Measurements from ENCODE around the gene RNU2-63P.
"Not testable (repeated sequence)": the region's sequence is repeated elsewhere in the genome, so short reads cannot be mapped to it uniquely, and the experiment has no call there.

The RNU2-63P gene

DNA sequence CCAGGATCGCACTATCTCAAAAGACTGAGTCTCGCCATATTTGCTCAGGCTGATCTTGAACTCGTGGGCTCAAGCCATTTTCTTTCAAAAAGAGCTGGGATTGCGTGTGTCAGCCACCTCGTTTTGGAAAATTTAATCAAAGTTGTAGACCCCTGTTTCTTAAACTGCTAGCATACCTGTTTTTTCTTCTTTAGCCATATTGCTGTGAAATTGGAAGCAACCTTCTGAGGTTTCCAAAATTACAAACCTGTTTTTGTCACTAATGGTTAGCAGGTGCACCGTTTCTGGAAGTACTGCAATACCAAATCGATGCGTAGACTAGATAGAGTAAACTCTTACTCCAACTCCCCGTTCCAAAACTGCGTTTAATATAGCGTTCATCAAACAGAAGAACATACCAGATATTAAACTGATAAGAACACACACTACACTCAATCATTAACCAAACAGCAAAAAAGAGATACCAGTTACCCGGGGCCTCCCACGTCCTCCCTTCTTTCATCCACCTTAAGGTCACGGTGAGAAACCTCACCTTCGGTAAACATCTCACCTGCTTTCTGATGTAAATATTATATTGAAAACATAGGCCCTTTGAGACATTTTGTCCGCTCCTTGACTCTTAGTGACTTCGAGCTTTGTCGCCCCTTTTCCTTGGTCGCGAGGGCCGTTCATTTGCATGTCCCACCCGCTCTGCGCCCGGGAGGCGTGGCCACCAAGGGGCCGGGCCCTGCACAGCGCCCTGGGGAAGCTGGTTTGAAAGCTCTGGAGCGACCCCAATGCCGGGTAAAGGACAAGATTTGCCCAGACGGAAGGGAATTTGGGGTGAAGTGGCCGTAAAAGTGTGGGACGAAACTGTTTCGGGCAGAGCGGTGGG is at the start of gene RNU2-63P:
Gene RNU2-63P, minus strand, starts transcription at position 462 of the 874 bp plus-strand sequence.
- peak; percentile 87 for DNase-seq

DNA sequence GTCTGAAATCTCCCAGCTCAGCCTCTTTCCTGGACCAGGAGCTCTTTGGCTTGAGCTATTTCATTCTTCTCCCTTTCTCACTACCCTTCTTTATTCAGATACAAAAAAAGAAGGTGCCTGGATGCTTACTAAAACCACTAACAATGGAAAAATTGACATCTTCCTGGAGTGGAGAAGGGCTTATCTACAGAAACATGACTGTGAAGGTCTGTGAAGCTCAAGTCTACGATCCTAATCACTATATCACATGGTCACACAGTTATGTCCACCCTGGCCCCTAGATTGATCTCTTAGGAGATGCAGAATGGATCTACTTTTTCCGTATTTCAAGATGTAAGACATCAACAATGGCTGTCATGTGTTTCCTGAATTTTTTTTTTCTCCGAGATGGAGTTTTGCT is 44.9 kb upstream of the RNU2-63P start:
- DNase-seq = no peak

DNA sequence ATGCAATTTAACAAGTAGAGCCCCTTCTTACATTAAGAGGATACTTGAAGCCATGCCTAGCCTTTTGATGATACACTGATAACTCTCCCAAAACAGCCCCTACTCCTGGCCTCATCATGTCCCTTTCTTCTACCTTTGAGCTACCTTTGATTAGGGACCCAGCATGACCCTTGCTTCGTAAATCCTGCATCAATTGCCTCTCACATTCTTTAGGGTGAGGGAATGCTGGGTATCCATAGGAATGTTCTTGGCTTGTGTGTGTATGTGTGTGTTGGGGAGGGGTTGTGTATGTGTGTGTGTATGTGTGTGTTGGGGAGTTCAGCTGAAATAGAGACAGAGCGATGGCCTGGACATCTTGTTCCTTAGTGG is 44.5 kb upstream of the RNU2-63P start:
- no peak for DNase-seq

DNA sequence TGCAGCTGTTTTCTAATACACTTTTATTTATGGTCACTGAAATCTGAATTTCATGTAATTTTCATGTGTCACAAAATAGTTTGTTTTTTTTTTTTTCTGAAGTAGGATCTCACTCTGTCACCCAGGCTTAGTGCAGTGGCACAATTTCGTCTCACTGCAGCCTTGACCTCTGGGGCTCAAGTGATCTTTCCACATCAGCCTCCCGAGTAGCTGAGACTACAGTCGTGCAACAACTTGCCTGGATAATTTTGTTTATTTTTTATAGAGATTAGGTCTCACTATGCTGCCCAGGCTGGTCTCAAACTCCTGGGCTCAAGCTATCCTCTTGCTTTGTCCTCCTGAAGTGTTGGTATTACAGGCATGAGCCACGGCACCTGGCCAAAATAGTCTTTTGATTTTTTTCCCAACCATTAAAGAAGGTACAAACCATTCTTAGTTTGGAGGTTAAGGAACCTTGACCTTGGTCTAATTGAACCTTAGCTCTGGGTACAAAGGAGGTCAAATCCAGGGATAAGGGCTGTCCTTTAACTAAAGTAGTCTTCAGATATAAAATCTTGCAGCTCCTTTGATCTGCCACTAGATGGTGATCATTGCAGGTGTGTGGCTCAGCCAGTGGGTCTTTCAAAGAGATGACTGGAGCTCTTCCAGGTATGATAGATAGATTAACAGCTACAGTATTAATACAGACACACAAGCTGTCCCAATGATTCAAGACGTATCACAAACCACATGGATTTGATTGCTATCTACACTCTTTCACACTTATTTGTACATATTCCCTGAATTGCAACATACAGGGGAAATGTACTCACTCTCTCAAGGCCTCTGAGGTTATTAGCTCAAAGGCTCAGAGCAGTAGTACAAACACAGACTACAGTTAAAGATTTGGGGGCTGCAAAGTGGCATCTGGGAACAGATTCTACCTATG is 43.9 kb upstream of the RNU2-63P start:
- DNase-seq = no peak

DNA sequence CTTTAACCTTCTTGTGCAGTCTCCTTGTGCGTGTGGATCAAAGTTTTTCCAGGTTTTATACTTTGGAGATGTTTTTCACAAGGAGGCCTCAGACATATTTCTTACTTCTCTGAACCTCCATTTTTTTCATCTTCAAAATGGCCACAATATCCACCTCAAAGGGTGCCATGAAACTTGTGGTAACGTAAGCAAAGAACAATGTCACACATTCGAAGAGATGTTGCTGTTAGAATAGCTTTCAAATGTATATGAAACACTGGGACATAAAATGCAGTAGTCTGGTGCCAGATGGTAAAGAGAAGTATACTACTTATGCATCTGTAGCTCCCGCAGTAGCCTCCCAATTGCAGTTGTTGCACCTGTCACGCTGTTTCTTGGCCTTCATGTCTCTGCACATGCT is 41.8 kb upstream of the RNU2-63P start:
- no peak for DNase-seq

DNA sequence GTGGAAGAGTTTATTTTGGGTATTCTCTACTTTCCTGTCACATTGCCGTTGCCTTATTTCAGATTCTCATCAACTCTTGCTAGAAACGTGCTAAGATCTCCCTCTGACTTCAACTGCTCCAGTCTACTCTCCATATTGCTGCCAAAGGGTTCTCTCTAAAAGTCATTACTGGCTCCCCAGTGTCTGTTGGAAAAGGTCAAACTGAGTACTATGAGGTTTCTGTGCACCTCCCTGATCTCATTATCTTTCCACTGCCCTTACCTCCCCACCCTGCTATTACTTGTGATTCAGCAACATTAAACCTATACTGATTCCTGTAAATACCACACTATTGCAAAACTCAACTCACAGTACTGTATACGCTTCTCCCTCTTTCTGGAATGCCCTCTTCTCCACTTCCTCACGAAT is 41.1 kb upstream of the RNU2-63P start:
- DNase-seq = no peak

DNA sequence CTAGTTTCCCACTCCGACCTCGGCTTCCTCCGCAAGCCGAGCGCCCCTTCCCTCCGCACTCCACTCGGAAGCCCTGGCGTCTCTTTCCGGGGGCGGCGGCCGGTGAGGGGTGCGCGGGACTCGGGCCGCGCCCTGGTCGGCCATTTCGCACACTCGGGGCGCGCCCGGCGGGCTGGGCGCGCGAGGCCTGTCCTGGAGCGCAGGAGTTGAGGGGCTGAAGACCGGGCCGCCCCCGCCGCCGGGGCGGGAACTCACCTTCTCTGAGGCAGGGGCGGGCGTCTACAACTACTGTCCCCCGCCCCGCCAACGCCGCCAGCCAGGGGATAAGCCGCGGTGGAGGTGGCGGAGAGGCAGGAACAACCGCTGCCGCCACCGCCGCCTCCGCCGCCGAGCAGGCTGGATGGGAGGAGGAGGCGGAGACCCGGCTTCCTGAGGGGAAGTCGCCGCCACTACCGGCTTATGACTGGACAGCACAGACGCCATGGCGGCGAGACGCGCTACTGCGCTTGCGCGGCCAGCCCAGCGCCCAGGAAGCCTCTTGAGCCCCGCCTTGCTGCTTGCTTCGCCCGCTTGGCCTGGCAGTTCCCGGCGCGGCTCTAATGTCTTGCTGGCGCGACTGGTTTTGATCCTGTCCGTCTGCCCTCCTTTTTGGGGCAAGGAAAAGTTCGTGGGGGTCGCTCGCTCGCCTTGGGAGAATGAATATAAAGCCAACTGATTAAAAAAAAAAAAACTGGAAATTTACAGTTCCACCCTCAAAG is 39.2 kb upstream of the RNU2-63P start, which contains the start of gene KRCC1:
Gene KRCC1, minus strand, starts transcription at position 413 of the 758 bp plus-strand sequence. CDS start 27,220 bp downstream, outside the sequence.
- peak; percentile 94 for DNase-seq

DNA sequence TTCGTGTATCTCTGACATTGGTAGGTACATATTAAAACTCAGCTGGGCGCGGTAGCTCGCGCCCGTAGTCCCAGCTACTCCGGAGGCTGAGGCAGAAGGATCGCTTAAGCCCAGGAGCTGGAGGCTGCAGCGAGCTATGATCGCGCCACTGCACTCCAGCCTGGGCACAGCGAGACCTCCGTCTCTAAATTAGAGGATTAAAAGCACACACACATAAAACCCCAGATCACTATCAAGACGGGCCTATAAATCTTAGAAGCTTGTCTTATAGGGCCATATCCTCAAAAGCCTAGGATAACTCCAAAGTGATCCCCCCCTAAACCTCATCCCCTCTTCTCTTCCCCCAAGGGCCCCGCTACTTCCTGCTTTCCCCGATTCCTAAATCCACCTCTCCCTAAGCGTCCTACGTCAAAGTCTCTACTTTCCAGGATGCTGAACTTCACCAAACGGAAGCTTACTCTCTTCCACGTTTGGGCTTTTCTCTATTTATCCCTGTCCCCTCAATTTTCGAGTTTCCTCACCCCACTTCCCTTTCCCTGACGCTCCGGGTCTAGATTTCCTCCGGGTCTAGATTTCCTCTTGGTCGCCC is 38.5 kb upstream of the RNU2-63P start:
- peak; percentile 36 for DNase-seq

DNA sequence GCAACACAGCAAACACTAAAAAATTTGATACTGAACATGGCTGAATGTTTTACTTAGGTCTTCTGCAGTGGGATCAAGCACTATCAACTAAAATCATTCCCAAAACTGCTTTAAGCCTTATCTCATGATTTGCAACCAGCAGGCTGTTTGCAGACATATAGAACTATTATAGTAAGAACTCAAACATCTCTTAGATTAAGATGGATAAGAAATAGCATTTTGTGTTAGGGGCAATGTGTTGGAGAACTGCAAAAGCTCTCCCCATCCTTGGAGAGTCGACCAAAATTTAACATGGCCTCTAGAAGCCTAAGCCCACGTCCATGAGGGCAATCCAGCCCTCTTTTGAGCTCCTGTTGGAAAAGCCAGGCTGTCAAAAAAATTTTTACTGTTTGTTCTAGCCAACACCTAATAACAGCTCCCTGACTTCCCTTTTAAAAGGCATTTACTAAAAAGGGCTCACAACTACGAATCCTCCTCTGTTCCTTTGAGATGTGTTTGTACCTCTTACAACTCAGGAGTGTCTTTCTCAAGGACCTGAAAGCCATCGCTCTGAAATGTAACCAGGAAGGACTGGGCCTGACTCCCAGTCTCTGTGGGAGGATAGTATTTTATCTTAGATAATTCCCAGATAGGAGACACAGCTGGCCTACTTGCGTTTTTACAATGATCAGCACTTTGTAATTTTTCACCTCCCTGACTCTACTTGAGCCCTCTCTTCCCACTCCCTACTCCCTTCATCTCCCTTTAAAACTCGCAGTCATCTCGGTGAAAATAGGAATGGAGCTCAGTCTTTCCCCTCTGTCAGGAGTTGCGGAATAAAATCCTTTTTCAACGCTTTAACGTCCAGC is 37.8 kb upstream of the RNU2-63P start:
- DNase-seq = no peak

DNA sequence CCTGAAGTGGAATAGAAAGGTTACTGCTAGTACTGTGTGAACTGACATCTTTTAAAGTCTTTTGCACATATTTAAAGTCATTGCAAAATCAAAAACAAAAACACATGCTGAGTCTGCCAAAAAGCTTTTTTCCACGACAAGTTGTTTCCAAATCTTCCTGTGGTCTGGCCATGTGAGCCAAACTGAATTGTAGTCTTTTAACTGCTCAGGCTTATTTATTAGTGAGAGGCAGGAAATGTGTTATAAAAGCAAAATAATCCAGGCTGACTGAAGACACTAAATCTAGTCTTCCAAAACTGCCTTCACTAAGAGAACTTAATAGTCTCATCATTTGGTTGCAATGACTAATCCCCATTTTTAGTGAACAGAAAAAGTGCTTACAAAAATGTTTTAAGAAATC is 36.9 kb upstream of the RNU2-63P start:
- DNase-seq = no peak

DNA sequence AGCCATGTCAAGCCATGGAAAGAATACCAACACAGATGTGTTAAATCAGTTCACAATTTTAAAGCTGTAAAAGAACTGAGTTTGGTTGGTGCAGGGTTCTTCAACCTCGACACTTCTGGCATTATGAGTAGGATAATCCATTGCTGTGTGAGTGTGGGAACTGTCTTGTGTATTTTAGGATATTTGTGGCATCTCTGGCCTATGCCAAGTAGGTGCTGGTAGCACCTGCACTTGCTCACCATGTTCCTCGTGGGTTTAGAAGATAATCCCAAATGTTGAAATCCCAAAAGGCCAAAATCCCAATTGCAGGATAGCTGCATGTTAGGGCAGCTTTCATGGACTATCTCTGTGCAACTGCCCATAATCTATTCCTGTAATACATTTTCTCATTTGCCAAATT is 35.4 kb upstream of the RNU2-63P start:
- DNase-seq = no peak

DNA sequence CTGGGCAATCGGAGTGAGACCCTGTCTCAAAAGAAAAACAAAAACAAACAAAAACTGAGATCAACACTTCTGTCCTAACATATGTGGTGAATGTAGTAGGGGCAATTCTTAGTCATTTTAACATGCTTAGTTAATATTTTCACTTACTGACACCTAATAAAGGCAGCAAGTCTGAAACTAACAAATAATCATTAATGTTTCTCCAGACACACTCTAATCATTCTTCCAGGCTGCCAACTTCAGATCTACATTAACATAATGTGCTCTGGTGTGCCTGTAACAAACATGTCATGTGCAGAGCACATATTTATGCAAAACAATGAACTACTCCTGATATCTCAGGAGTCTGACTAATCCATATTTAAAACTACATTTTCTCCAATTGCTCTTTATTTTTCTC is 33.3 kb upstream of the RNU2-63P start:
- DNase-seq = no peak

DNA sequence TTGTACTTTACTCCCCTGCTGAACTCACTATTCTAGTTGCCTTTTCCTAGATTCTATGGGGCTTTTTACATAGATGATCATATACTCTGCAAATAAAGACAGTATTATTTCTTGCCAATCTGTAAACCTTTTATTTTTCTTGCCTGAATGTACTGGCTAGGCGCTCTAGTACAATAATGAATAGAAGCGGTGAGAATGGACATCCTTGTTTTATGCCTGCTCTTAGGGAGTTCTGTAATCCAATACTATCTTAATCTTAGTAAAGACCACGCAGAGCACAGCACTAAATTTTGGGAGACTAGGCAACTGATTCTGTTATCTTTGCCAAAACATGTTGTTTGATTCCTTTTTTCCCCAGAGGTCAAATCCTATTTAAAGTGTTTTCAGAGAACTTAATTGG is 32.2 kb upstream of the RNU2-63P start:
- no peak for DNase-seq

DNA sequence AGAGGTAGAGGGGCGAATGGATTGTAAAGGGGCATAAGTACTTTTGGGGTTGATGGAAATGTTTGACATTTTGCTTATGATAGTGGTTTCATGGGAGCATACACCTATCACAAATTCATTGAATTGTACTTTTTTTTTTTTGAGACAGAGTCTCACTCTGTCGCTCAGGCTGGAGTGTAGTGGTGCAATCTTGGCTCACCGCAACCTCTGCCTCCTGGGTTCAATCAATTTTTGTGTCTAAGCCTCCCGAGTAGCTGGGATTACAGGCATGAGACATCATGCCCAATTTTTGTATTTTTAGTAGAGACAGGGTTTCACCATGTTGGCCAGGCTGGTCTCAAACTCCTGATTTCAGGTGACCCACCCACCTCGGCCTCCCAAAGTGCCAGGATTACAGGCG is 29.2 kb upstream of the RNU2-63P start:
- not testable (repeated sequence) for DNase-seq

DNA sequence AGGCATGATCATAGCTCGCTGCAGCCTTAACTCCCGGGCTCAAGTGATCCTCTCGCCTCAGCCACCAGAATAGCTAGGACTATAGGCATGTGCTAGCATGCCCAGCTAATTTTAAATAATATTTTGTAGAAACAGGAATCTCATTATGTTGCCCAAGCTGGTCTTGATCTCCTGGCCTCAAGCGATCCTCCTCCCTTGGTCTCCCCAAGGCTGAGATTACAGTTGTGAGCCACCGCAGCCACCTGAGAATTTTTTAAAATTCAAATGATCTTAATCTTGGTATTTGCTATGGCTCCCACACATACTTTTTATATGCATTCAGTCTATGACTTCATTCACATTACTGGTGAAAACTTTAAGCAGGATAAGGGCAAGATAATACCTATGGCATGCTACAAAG is 26.1 kb upstream of the RNU2-63P start:
- no peak for DNase-seq

DNA sequence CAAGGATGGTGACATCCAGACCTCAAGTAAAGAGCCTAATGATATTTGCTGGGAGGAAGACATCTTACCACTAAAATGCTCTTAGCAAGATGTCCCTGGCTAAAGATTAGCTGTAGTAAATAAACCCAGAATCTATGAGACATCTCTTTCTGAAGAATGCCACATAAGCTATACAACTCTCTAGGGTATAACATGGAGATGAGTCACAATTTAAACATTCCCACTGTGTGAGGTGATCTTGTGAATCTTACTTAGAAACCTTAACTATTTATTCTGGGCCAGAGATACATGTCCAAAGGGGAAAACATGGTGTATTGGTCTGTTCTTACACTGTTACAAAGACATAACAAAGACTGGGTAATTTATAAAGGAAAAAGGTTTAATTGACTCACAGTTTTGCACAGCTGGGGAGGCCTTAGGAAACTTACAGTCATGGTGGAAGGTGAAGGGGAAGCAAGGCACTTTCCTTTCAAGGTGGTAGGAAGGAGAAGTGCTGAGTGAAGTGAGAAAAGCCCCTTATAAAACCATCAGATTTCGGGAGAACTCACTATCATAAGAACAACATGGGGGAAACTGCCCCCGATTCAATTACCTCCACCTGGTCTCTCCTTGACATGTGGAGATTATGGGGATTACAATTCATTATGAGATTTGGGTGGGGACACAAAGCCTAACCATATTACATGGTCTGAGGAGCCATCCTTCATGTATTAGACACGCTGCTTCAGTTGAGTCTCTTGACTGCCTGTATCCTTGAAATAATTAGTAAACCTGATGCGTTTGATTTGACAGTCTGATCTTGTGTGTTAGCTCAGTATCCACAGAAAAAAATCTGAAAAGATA is 22.1 kb upstream of the RNU2-63P start:
- DNase-seq = no peak

DNA sequence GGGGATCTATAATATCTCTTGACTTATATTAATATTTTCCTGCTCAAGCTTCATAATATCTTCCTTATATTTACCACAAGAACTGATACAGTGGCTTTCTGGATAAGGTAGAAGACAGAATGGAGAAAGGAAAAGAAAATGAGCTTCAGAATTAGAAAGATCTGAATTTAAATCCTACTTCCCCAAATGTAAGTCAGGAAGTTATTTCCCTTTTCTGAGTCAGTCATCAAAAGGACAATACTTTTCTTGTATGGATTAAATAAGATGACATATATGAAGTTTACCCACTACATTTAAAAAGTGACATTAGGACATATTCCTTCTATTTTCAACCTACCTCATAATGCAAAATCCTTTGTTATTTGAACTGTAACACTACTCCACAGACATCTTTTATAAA is 20.3 kb upstream of the RNU2-63P start:
- DNase-seq = no peak

DNA sequence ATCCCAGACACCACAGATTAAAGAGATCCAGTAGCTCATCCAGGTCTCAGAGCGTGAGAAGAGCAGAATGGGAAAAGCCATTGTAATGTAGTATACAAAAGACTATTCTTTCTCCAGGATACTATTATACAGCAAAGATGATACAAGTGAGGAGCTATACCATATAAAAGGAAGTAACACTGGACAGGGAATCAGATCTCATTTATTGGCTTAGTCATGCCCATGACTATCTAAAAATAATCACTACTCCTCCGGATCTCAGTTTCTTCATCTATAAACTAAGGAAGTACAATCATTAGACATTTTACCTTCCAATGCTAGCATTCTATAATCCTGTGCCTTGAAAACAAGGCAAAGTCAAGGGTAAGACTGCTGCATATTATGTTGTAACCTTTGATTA is 19.8 kb upstream of the RNU2-63P start:
- DNase-seq = no peak

DNA sequence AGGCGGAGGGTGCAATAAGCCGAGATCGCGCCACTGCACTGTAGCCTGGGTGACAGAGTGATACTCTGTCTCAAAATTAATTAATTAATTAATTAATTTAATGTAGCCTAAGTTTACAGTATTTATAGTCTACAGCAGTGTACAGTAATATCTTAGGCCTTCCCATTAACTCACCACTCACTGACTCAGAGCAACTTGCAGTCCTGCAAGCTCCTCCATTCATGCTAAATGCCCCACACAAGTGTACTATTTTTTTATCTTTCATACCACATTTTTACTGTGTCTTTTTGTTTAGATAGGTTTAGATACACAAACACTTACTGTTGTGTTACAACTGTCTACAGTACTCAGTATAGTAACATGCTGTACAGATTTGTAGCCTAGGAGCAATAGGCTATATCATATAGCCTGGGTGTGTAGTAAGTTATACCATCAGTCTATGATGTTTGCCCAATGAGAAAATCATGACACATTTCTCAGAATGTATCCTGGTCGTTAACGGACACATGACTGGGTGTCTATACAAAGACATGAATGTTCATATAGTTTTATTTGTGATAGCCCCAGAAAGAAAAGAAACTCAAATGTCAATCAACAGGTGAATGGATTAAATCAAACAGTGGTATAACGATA is 15.8 kb upstream of the RNU2-63P start:
- DNase-seq = no peak

DNA sequence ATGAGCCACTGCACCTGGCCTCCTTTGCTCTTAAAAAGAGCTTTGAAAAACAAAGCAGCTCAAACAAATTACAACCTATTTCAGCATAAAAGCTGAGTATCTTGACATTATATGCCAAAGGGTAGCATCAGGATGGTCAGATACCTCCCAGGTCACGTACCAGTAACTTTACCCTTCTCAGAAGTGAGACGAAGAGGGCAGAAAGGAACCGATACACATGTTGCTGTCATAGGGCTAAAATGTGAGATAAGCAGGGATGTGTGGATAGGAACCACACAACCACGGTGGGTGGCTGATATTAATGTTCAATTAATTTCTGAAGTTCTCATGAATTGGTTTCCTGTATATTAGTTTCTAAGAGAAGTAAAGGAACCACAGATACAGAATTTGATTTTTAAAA is 12.6 kb upstream of the RNU2-63P start:
- no peak for DNase-seq
